GM18507 (cell line): ENCODE results near the gene CYBC1.
A peak's percentile ranks its signal among the peaks of the same experiment; 100 is the strongest.

Experiments
- DNase-seq: peaks from one replicate; pipeline ENCODE4 v3.0.0; 2011; ENCODE audit warnings: low read depth; ENCODE audit not compliant: insufficient read length; ENCODE audit errors: extremely low spot score
- FAIRE-seq: peaks from 2 replicates; lab custom pipeline; 2011; peaks lifted over from hg19 to GRCh38; lab: Jason Lieb, UNC

Gene CYBC1

DNA sequence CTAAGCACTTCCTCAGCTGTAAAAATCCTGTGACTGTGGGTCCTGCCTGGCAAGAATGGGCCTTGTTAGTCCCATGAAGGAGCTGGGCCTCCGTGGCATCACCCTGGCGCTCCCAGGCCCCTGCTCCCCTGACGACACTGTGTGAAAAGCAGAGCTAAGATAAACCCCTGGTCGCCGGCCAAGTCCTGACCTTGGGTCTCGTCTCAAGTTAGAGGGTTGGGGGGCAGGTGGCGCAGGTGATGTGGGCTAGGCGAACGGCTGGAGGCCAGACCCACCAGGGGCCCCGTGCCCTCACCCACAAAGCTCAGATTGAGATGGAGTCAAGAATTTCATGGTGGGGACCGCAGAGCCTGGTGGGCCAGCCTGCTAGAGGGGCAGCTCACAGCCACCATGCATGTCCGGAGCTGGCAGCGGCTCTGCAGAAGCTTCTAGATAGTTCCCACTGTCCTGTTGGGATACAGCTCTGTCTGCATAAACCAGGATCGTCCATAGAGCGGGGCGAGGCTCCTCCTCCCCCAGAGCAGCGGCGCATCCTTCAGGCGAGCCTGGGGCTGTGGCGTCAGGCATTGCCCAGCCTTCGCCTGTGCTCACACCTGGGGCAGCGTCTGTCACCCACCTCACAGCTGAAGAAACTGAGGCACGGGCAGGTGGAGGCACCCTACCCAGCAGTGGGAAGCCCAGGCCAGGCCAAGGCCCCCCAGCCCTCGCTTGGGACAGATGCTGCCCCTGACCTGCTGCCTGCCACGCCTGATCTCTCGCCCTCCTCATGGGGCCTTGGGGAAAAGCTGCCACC lies 12.0 kb downstream of the CYBC1 start:
- FAIRE-seq, result no peak
- no peak for DNase-seq

DNA sequence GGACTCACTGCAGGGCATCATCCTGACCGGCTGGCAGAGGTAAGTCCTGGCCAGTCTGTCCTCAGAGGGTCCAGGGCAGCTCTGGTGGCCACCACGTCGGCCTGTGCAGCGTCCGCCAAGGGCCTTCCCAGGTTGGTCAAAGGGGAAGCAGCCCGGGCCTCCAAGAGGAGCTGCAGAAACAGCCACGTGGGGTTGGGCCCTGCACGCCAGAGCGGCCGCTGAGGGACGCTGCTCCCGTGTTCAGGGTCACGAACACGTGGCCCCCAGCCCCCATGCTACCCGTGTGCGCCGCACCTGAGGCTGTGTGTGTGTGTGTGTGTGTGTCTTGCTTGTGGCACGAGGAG lies 13.3 kb downstream of the CYBC1 start:
- DNase-seq (no peak), FAIRE-seq (no peak)

DNA sequence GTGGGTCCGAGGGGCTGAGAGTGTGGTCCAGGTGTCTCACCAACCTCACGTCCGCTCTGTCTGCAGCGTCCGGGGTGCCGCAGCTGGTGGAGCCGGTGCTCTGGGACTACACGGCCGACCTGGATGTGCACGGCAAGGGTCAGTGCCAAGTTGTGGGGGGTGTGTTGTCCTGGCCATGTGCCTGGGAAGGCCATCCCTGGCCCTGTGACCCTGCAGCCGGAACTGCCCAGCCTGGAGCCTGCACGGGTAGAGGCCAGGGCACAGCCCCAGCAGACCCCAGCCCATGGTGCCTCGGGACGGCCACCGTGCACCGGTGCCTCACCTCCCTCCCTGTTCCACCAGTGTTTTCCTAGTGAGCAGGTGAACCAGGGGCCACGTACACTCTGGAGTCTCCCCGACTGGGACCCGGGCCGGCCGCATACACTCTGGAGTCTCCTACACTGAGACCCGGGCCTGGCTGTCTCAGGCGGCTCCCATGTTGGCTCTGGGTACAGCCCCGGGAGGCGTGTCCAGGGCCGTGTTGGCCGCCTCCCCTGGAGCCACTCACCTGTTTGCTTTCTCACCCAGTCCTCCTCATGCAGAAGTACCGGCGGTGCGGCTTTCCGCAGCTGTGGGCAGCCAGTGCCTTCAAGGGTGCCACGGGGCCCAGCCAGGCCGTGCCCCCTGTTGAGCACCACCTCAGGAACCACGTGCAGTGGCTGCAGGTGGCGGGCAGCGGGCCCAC lies 13.8 kb downstream of the CYBC1 start:
- no peak for DNase-seq
- no peak for FAIRE-seq

DNA sequence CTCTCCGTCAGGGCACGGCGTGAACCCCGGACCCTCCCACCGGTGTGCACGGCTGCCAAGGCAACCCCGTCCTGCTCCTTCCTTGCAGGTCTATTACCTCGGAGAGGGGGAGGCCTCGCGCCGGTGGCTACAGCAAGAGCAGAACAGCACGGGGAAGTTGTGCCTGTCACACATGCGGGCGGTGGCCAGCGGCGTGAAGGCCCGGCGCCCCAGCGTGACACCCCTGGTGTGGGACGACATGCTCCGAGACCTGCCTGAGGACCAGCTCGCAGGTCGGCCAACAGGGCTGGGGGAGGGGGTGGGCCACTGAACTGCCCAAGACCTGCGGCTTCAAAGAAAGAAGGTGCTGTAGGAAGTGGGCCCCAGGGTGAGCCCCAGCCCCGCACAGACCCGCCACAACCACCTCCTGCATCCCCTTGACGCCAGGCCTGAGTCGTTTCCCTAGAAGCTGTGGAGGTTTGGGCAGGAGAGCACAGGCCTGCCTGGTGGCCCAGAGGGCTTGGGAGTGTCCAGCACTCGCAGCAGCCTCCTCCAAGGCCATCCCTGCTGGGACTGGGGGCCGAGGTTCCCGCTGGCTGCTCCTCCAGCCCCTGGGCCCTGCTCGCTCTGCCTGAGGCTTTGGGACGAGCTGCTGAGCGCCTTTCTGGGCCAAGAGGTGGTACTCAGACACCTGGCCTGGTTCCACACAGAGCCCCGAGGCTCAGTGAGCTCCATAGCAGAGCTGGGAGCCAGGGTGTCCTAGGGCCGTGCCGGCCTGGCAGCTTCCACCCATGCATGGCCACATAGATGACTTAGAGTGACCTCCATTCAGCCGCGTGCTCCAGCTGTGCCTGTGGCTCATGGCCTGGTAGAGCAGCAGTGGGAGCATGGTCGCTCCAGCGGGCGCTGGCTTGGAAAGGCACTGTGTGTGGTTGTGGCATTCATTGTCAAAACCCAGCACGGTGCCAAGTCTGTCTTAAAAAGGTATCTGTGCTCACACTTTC lies 14.7 kb downstream of the CYBC1 start:
- no peak for FAIRE-seq

DNA sequence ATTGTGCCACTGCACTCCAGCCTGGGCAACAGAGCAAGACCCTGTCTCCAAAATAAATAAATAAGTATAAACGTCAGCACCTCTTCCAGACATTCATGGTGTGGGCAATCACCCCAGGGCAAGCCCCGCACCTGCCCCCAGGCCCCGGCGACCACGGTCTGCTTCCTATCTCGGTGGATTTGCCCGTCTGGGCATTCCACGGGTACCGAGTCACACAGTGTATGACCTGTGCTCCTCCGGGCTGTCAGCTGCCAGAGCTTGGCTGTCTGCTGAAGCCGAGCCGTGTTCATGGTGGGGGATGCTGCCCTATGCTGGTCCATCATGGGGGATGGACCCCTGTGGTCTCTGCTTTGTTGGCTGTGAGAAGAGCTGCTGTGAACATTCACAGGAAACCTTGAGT lies 15.4 kb downstream of the CYBC1 start:
- FAIRE-seq (no peak), DNase-seq (no peak)

More for the DNA sequence above, 14.7 kb downstream of the CYBC1 start:
- DNase-seq, result no peak

DNA sequence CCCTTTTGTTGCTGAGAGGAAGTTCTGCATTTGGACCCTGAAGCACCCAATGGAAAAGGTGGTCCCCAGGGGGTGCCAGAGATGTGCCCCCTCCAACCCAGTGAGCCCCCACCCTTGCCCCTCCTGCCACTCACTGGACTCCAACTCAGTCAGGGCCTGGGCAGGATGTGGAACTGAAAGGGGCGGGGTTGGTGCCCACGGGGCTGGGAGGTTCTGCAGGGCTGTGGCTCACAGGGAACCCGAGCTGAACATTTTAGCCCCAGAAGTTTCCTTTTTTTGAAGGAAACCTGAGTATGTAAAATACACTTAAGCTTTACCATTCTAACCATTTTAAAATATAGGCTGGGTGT lies 16.4 kb downstream of the CYBC1 start:
- DNase-seq, result no peak

DNA sequence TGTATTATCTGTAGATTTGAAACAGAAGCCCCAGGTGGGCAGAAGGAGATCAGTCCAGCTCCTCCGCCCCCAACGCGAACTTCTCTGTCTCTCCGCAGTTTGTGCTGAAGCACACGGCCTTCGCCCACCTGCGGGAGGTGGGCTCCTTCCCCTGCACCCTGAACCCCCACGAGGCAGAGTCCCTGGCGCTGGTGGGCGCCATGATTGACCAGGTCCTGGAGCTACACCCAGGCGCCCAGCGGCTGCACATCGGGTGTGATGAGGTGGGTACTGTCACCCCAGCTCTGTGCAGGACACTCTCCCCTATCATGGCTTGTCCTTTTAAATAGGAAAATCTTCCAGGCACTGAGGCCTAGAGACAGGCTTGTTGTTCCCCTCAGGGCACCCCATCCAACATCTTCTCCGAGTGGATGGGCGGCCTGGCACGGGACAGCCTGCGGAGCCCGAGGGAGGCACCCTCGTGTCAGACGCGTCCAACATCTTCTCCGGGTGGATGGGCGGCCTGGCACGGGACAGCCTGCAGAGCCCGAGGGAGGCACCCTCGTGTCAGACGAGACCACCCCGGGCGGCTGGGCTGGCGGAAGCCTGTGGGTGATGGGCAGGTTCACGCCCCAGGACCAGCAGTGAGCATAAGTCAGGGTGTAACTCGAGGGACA lies 16.9 kb downstream of the CYBC1 start:
- DNase-seq, result no peak
- no peak for FAIRE-seq

More for the DNA sequence above, 16.4 kb downstream of the CYBC1 start:
- peak; percentile 72 for FAIRE-seq

DNA sequence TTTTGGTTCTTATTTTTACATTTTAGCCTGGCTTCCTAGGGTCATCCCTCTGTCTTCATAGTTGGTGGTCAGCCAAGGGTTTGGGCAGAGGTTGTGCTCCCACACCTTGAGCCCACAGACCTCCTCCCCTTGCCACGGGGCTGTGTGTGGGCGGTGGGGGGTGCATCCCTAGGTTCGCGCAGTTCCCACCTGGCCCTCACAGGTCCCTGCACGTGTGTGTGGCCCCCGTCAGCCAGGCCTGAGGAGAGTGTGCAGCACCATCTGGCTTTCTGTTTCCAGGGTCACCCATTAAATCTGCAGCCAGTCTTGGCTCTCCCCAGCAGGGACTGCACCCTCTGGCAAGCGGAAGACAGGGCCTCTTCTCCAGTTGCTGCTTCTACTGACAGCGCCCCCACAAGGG lies 18.5 kb downstream of the CYBC1 start:
- FAIRE-seq (no peak), DNase-seq (no peak)

DNA sequence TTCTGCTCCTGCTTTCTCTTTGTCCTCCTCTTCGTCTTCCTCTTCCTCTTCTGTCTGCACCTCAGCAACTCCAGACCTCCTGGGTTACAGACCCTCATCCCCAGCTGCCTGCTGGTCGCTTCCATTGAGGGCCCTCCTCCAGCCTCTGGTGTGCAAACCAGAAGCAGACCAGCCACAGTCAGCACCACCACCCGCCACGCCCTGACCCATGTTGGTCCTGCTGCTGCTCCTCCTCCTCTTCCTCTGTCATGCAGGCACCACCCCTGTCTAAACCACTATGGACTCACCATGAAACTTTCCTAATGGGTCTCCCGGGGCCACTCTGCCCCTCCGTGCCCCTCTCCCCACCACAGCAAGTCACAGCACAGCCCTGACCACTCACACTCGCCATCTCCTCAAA lies 20.7 kb downstream of the CYBC1 start:
- DNase-seq (no peak), FAIRE-seq (peak; percentile 86)

DNA sequence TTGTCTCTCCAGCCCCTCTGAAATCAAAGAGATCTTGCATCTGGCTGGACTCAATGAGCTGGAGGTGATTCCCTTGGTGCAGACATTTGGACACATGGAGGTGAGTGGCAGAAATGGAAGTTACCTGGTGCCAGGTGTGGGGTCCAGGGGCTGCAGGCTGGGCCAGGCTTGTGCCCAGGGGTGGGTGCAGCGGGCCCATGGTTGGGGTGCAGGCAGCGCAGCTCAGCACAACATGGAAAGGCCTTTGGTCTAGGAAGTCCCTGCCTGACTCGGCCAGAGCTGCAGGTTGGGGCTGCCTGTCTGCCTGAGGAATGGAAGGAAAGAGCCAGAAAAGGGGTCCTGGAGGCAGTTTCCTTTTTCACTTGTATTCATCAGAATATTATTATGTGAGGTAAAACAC lies 22.0 kb downstream of the CYBC1 start:
- DNase-seq (no peak), FAIRE-seq (no peak)

DNA sequence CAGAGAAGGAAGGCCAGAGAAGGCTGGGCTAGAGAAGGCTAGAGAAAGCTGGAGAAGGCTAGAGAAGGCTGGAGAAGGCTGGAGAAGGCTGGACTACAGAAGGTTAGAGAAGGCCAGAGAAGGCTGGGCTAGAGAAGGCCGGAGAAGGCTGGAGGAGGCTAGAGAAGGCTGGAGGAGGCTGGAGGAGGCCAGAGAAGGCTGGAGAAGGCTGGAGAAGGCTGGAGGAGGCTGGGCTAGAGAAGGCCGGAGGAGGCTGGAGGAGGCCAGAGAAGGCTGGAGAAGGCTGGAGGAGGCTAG lies 25.7 kb downstream of the CYBC1 start:
- no peak for FAIRE-seq
- DNase-seq, result no peak

DNA sequence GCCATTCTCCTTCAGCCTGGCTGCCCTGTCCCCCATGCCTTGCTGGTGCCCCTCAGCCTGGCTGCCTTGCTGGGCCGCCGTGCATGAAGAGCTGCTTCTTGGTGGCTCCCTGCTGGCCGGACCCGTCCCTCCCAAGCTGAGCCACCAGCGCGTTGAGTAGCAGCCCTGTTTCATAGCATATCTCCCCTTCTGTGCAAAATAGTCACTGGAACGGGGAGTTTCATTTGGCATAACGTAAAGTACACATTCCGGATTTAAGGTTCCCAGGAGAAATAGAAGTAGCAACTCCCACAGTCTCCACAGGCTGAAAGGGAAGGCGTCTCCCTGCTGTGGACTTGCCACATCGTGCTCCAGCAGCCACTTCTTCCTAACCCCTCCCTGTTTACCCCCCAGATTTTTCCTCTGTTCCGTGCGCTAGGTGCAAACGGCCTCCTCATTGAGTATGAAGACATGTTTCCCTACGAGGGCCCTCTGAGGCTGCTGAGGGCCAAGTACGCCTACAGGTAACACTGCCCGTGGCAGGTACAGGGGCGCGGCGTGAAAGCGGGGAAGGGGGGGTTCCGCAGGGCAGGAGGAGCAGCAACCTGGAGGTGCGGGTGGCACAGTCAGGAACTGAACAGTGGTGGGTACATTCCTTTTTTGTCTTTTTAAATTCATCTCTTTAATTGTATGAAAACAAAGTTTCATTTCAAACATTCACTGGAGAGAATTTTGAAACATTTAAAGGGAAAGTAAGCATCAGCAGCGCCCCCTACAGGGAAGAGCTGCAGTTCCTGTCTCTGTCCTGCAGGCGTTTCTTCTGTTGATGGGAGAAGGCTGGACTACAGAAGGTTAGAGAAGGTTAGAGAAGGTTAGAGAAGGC lies 26.3 kb downstream of the CYBC1 start:
- DNase-seq (no peak), FAIRE-seq (peak; percentile 52)

DNA sequence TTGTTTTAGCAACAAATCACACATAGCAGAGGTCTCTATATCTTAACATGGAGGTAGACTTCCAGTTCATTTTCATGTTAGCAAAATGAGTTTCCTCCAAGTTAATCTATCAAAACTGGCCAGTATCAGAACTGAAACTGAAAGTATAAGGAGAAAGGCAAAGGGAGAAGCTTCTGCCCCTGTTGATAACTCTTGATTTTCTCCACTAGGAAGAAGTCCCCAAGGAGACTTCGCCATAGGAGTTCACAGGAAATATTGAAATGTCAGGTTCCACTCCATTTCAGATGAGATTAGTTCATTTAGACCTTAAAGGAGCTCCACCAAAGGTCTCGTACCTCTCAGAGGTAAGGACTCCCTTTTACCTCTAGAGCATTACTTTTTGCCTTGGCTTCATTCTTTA lies 31.0 kb downstream of the CYBC1 start:
- DNase-seq (no peak), FAIRE-seq (peak; percentile 41)

DNA sequence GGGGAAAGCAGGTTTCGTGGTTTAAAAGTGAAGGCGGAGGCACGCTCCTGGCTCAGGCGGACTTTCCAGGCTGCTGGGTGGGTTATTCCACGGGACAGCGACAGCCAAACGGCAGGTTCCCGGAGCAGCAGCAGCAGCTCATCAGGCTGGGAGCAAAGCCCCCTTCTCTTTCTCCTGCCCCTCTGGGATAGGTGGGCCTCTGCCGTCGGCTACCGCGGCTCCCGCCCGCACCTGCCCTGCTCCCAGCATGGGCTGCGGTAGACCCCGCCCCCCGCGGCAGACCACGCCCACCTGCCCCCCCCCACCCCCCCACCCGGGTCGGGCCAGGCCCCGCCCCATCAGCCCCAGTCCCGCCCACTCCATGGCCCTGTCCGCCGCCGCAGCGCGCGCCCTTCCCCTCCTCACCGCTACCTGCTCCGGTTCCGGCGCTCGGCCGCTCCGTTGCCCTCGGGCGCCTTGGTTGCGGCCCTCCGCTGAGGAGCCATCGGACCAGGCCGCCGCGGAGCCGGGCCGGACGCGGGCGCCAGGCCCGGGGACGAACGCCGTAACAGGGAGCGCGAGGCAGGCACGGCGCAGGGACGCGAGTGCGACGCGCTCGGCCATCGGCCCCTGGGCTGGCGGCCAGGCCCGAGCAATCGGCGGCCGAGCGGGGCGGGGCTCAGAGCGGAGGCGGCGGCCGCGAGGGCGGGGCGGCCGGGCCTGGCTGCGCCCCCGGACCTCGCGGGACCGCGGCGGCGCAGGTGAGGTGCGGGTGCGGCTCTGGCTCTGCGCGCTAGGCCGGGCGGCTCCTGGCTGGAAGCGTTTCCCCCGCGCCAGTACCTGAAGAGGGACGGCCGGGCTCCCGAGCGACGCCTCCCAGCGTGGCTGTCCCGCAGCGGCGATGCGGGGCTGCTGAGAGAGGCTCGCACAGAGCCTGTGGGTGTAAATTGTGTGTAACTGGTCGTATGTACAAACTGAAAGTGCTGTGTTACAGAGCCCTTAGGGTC lies 32.3 kb downstream of the CYBC1 start, which contains the start of the genes HEXD and OGFOD3:
HEXD (plus strand) TSS at position 347 of the 986 bp plus-strand sequence. CDS start 1,453 bp downstream, outside the sequence.
OGFOD3 (minus strand) TSS at position 586 of the 986 bp plus-strand sequence; CDS start at position 485, 101 bp downstream.
- FAIRE-seq (peak; percentile 51), DNase-seq (peak; percentile 92)

DNA sequence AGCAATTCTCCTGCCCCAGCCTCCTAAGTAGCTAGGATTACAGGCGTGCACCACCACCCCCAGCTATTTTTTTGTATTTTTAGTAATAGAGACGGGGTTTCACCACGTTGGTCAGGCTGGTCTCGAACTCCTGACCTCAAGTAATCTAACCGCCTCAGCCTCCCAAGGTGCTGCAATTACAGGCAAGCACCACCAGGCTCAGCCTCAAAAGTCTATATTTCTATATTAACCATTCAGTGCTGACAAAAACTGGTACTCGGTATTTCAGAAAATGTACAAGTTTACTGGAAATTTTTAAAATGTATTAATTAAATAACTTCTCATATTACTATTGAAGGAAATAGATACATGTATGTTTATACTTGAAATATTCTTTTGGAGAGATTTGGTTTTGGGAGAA lies 33.8 kb downstream of the CYBC1 start:
- DNase-seq (no peak), FAIRE-seq (no peak)

DNA sequence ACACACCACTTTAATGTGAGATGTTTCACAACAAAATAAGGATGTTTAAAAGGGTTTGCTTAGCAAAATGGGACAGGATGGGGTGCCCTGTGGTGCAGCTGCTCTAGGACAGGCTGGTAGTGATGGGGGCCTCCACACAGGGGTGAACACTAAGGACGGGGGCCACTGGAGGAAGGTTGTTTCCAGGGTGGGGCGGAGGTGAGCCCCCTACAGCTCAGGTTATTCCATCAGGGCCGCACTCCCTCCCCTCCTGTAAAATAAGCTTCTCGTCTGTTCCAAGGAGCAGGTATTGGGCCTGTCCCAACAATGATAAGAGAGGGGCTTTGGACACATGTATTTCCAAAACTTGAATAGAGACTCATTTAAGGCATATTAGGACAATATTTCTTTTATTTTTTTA lies 34.3 kb downstream of the CYBC1 start:
- no peak for DNase-seq
- no peak for FAIRE-seq

DNA sequence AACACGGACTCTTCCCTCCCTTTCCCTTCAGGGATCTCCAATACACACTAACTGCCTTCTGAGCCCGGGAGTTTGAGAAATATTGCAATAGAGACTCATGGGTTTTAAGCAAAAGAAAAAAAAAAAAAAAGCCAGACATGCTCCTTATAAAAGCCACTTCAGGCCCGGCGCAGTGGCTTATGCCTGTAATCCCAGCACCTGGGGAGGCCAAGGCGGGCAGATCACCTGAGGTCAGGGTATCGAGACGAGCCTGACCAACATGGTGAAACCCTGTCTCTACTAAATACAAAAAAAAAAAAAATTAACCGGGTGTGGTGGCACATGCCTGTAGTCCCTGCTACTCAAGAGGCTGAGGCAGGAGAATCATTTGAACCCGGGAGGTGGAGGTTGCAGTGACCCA lies 34.8 kb downstream of the CYBC1 start:
- FAIRE-seq, result no peak

DNA sequence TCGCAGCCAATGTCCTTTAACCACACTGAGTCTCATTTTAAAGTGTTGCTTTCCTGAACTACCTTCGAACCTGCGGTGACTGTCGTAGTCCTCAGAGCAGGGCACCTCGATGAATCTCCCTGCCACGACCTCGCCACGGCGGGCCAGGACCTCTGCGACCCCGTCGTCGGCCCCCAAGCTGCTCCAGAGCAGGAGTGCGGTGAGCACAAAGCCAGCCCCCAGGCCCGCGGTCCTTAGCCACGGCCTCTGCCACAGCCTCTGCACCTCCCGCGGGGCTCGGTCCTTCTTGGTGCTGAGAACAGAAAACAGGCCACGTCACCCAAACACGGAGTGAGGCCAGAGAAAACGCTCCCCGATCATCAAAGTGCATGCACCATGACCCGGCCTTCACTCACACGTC lies 35.2 kb downstream of the CYBC1 start:
- no peak for DNase-seq
- no peak for FAIRE-seq

More for the DNA sequence above, 34.8 kb downstream of the CYBC1 start:
- DNase-seq, result no peak
